Endothelial cell of hepatic sinusoid (primary cell): ENCODE measurements around the gene JARID2.

Experiments used
- in situ Hi-C: cut with HindIII; loops from 2 replicates; pipeline ENCODE4 v1.10.0; 2017; ENCODE audit warnings: low sequenced_read_pairs

The JARID2 gene

GRCh38 chr6:15245361-15246216 lies at the start of gene JARID2:
JARID2 (plus strand) TSS chr6:15246069; CDS start chr6:15246540, 471 bp downstream.
- in situ Hi-C loops, result no loop called here

- in situ Hi-C loops, result no loop called here
Observed at GRCh38 chr6:15200087-15200486, 45.8 kb upstream of the JARID2 start.

DNA sequence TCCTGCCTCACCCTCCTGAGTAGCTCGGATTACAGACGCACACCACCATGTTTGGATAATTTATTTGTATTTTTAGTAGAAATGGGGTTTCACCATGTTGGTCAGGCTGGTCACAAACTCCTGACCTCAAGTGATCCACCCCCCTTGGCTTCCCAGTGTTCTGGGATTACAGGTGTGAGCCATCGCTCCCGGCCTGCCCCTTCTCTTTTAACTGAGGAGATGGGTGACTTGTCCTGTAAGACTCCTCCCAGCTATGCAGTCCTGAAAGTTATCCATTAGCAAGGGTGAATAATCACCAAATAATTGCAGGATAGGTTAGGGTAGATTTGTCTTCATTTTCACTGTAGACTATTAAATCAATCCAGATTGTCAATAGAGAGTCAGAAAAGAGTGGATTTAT lies 40.5 kb upstream of the JARID2 start:
- in situ Hi-C loops, result no loop called here

DNA sequence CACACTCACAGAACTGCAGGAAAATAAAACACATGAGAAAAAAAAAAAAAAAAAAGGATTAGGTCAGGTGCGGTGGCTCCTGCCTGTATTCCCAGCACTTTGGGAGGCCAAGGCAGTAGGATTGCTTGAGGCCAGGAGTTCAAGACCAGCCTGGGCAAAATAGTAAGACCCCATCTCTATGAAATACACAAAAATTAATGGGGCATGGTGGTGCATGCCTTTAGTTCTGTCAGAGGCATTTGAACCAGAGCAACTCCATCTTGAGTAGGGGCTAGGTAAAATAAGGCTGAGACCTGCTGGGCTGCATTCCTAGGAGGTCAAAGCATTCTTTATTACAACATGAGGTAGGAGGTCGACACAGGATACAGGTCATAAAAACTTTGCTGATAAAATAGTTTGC lies 39.0 kb upstream of the JARID2 start:
- in situ Hi-C loops, result no loop called here

DNA sequence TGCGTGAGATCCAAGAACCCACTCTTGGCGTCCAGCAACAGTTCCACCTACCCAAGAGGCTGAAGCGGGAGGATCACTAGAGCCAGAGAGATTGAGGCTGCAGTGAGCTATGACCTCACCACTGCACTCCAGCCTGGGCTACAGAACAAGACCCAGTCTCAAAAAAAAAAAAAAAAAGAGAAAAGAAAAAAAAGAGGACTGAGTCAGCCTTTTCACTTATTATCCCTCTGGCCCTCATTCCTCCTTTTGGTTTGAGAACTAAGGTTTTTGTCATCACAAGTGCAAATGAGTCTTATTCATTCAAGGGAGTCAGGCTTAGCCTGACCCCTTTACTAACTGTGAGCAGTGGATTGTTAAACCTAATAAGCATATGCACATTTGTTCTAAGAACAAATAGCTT lies 37.9 kb upstream of the JARID2 start:
- in situ Hi-C loops, result no loop called here

- in situ Hi-C loops, result no loop called here
Observed at GRCh38 chr6:15213838-15214400, 31.9 kb upstream of the JARID2 start.

- in situ Hi-C loops, result no loop called here
Observed at GRCh38 chr6:15218401-15218800, 27.5 kb upstream of the JARID2 start.

GRCh38 chr6:15220062-15220461 lies 25.8 kb upstream of the JARID2 start:
- in situ Hi-C loops, result no loop called here

DNA sequence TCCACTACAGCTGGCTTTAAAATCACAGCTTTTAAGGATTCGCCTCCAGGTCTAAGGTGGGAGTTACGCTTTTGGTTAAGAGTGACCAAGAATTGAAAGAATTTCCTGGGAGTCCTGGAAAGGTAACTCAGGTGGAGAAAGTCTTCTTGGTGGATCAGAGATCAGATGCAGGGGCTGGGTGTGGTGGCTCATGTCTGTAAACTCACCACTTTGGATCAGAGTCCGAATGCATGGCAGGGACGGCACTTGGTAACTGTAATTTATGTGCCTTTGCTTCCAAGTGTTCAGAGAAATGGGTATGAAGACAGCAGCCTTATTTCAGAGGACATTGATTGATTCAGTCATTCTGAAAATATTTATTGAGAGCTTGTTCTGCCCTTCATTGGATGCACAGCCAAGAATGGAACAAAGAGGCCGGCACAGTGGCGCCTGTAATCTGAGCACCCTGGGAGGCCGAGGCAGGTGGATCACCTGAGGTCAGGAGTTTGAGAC lies 18.0 kb upstream of the JARID2 start:
- in situ Hi-C loops, result no loop called here

DNA sequence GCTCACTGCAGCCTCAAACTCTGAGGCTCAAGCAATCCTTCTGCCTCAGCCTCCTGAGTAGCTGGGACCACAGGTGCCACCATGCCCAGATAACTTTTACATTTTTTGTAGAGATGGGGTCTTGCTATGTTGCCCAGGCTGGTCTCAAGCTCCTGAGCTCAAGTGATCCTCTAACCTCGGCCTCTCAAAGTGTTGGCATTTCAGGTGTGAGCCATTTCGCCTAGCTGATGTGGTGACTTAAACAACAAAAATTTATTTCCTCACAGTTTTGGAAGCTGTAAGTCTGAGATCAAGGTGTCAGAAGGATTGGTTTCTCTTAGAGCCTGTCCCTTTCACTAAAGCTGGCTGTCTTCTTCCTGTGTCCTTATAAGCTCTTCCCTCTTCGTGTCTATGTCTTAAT lies 15.0 kb upstream of the JARID2 start:
- in situ Hi-C loops, result no loop called here

DNA sequence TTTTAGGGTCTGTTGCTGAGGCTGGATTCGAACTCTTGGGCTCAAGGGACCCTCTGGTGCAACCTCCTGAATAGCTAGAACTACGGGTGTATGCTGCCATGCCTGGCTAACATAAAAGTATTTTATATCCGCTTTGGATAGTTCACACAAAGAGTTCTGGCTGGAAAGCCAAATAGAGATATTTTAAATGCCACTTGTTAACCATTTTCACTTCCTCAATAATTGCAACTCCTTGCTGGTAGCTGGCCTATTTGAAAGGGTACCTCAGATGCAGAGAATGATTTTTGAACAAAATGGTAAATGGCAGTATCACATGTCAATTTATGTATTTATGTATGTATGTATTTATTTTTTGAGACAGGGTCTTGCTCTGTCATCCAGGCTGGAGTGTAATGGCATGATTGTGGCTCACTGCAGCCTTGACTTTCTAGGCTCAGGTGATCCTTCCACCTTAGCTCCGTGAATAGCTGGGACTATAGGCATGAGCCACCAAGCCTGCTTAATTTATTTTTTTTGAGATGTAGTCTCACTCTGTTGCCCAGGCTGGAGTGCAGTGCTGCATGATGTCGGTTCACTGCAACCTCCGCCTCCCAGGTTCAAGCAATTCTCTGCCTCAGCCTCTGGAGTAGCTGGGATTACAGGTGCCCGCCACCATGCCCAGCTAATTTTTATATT lies 12.9 kb upstream of the JARID2 start:
- in situ Hi-C loops, result no loop called here

- in situ Hi-C loops, result no loop called here
Observed at GRCh38 chr6:15234068-15234758, 11.7 kb upstream of the JARID2 start.

DNA sequence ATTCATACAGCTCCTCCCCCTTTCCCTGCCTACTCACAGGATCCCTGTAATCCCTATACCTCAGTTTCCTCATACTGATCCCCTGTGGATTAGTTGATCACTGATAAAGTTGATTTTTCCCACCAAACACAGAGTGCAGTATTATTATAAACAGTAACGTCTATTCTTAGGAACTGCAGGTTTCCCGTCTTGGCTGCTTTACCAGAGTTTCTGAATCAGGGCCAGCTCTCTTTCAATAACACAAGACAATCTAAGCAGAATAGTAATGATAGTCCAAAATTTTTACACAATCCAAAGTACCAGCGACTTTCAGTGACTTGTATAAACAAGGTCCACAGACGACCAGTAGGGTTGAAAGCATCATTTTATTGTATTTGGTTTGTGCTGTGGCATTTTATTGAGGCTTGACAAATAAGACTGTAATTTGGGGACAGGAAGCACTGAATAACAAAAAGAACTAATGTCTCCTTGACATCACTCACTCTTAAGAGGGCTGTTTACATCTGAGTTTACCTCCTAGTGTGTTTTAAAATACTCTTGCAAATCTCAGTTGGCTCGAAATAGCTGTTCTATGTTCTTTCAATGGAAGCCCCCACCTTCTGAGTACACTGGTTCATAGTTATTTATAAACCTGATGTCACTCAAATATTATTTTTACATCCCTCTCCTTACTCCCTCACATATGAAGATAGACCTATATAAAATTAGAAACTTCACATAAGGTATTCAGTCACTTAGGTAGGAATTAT lies 6.1 kb upstream of the JARID2 start:
- in situ Hi-C loops, result no loop called here

DNA sequence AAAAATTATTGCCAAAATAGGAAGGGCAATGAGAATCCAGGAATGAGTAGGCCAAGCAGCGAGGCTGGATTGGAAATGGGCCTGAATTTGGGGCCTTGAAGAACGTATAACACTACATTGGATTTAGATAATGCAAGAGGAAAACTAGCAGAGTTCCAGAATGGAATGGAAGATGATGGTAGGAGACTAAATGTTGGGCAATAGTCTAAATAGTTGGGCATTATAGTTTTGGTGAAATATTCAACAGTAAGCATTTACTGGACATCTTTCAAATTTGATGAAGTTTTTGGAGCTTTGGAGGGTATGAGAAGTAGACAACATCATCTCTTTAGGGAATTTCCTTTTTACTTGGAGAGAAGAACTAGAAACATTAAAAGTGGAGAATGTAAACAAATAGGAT lies 3.4 kb upstream of the JARID2 start:
- in situ Hi-C loops, result no loop called here

- in situ Hi-C loops, result no loop called here
Observed at GRCh38 chr6:15242937-15243614, 2.8 kb upstream of the JARID2 start.

DNA sequence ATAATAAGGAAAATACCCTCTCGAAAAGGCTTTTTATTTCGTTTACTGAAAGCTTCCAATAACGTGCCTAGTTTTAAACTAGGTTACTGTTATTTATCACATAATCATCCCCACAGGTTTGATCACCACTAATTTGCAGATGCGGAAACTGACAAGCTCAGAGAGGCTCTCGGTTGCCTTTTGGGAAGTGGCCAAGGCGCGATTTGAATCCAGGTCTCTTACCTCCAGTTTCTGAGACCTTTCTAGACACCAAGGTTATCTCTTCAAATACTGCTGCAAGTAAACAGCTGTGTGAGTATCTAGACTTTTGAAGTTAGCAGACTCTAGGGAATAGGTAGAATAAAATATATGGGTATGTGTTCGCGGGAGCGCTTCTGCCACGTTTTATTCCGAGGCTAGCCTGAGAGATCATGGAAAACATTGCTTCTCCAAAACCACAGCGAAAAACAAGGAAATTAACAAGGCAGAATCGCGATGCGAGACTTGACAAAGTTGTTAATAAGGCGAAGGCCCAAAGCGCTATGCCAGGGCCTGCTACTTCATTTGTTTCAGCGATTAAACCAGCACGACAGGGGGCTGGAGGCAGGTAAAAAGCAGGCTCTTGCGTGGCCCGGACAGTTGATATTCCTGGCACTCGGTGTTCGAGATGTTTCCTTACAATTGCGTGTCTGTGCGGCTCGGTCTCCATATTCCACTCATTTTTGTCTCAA lies 1.8 kb upstream of the JARID2 start:
- in situ Hi-C loops, result no loop called here

DNA sequence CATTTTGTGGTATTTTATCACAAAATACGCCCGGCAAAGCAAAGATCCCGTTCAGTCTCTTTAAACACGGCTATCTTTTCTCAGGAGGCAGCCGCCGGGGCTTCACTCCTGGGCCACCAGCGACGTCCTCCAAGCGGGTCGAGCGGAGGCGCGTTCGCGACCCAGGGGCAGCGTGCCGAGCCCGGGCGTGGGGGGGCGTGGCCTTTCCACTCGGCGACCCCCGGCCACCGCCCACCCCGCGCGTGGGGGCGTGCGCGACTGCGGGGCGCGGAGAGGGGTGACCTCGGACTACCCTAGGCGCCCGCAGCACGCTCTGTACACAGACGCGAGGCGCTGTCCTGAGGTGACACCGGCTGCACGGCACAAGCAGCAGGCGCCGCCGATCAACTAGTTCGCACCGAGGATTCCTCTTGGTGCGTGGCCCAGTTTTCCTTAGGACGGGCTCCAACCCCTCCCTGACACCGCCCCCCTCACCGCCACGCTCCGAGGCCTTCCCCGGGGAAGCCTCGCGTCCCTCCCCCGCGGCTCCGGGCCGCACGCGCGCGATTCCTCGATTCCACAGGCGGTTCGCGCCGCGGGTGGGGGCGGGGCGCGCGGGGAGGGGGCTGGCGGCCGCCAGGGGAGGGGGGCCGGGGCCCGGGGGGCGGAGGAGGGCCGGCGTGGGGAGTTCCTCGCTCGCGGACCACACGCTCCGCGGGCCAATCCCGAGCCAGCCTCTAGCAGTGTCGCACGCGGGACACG lies 1.1 kb upstream of the JARID2 start:
- in situ Hi-C loops, result no loop called here

DNA sequence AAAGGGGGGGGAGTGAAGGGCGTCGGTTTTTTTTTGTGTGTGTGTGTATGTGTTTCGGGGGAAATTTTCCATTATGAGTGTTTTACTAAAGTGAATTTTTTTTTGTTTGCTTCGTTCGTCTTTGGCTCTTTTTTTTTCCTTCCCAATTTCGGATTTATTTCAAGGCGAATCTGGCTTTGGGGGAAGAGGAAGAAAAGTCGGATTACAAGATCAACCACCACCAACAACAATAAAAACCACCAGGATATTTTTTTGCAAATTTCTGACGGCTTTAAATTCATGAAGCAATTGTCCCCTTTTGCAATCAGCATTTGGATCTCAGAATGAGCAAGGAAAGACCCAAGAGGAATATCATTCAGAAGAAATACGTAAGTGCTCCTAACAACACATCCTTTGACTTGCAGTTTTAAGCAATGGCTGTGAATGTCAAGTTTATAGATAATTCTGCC lies 372 bp downstream of the JARID2 start:
- in situ Hi-C loops, result no loop called here
